CD14-positive monocyte (primary cell): Measurements from ENCODE around the gene LPIN1. TPM values are rescaled to one million over a fixed set of nuclear protein-coding genes. Genes with fewer than 3 reads are reported as not detected.

Experiments used
- DNase-seq, 3 donors: peaks; one replicate each; pipeline ENCODE4 v3.0.0-alpha.2; 2011 to 2022
- H2AFZ ChIP-seq: 2 replicates; pipeline ENCODE4 v1.6.0; 2012; ENCODE audit warnings: mild to moderate bottlenecking, low read depth, low read length, inconsistent platforms; ENCODE audit not compliant: insufficient read depth, poor library complexity, severe bottlenecking
- H3K27ac ChIP-seq, 2 donors: 1 replicate in 1 of 2; 2 replicates in 1 of 2; pipeline ENCODE4 v1.5.1; 2012 to 2013; ENCODE audit warnings: low read length in 2 of 2, control low read depth in 1 of 2, inconsistent platforms in 1 of 2, low read depth in 1 of 2, mild to moderate bottlenecking in 1 of 2
- H3K27me3 ChIP-seq, 2 donors: one replicate each; pipeline versions ENCODE4 v1.6.0 to v1.6.1; 2011 to 2013; ENCODE audit warnings: low read length in 2 of 2; ENCODE audit not compliant: control insufficient read depth in 2 of 2, insufficient read depth in 2 of 2
- H3K36me3 ChIP-seq, 2 donors: replicated peaks in 1 of 2; 1 replicate in 1 of 2; 2 replicates in 1 of 2; pipeline versions ENCODE4 v1.5.1 to v1.6.1; 2012 to 2013; ENCODE audit warnings: low read length in 2 of 2, control low read depth in 1 of 2, inconsistent platforms in 1 of 2, mild to moderate bottlenecking in 1 of 2; ENCODE audit not compliant: insufficient read depth in 2 of 2, control insufficient read depth in 1 of 2
- H3K4me1 ChIP-seq, 2 donors: 1 replicate in 1 of 2; 2 replicates in 1 of 2; pipeline versions ENCODE4 v1.5.1 to v1.6.1; 2012 to 2013; ENCODE audit warnings: low read length in 2 of 2, control low read depth in 1 of 2, inconsistent platforms in 1 of 2, mild to moderate bottlenecking in 1 of 2, moderate library complexity in 1 of 2; ENCODE audit not compliant: insufficient read depth in 2 of 2, control insufficient read depth in 1 of 2
- H3K4me2 ChIP-seq: replicated peaks from 2 replicates; pipeline ENCODE3; 2012; ENCODE audit warnings: low read length, moderate library complexity, mild to moderate bottlenecking; ENCODE audit not compliant: poor library complexity, severe bottlenecking; ENCODE audit errors: extremely low read depth
- H3K4me3 ChIP-seq, 3 experiments: fragments of 200-600 bp in 1 of 3; sonication (generic) in 1 of 3; replicated peaks in 1 of 3; 1 replicate in 2 of 3; 2 replicates in 1 of 3; pipeline ENCODE4 v1.5.1; 2011 to 2013; ENCODE audit warnings: low read length in 3 of 3, mild to moderate bottlenecking in 3 of 3, control low read depth in 2 of 3, low read depth in 2 of 3, inconsistent platforms in 1 of 3, moderate library complexity in 1 of 3
- H3K79me2 ChIP-seq: 2 replicates; pipeline ENCODE4 v1.6.0; 2012; ENCODE audit warnings: mild to moderate bottlenecking, control low read depth, inconsistent platforms, low read length, moderate library complexity; ENCODE audit not compliant: insufficient read depth
- H3K9ac ChIP-seq: 2 replicates; pipeline ENCODE4 v1.6.0; 2017; ENCODE audit warnings: low read length, mild to moderate bottlenecking; ENCODE audit not compliant: insufficient read depth, poor library complexity, severe bottlenecking
- H3K9me3 ChIP-seq, 2 donors: replicated peaks in 1 of 2; 1 replicate in 1 of 2; 2 replicates in 1 of 2; pipeline versions ENCODE4 v1.5.1 to v1.6.1; 2012 to 2013; ENCODE audit warnings: low read length in 2 of 2, control low read depth in 1 of 2; ENCODE audit not compliant: control insufficient read depth in 1 of 2, insufficient read depth in 1 of 2
- H4K20me1 ChIP-seq: 2 replicates; pipeline ENCODE4 v1.6.0; 2012; ENCODE audit warnings: mild to moderate bottlenecking, low read length, control low read depth, moderate library complexity; ENCODE audit not compliant: insufficient read depth
- H3K27ac Mint-ChIP-seq, 7 donors: one replicate each; pipeline ENCODE4 v1.8.0; 2020; ENCODE audit warnings: mild to moderate bottlenecking in 7 of 7, mixed read lengths in 7 of 7, moderate library complexity in 6 of 7, inconsistent platforms in 2 of 7
- H3K27me3 Mint-ChIP-seq, 3 donors: one replicate each; pipeline ENCODE4 v1.8.0; 2021 to 2022; ENCODE audit warnings: low read depth in 3 of 3, mild to moderate bottlenecking in 3 of 3, mixed read lengths in 3 of 3, moderate library complexity in 3 of 3, inconsistent platforms in 1 of 3
- H3K36me3 Mint-ChIP-seq, 2 donors: one replicate each; pipeline ENCODE4 v1.8.0; 2020; ENCODE audit warnings: mixed read lengths in 2 of 2, inconsistent platforms in 1 of 2, mild to moderate bottlenecking in 1 of 2
- H3K4me1 Mint-ChIP-seq: one replicate; pipeline ENCODE4 v1.8.0; 2020; ENCODE audit warnings: mild to moderate bottlenecking, mixed read lengths
- H3K4me3 Mint-ChIP-seq, 2 donors: one replicate each; pipeline ENCODE4 v1.8.0; 2020; ENCODE audit warnings: mild to moderate bottlenecking in 2 of 2, mixed read lengths in 2 of 2, moderate library complexity in 1 of 2
- H3K9me3 Mint-ChIP-seq, 7 donors: one replicate each; pipeline ENCODE4 v1.8.0; 2020 to 2022; ENCODE audit warnings: mixed read lengths in 7 of 7, mild to moderate bottlenecking in 6 of 7, moderate library complexity in 6 of 7, inconsistent platforms in 2 of 7
- CTCF ChIP-seq: fragments of 200-600 bp; IDR thresholded peaks from one replicate; pipeline ENCODE4 v1.8.0; 2022; ENCODE audit warnings: antibody characterized with exemption, mild to moderate bottlenecking
- WGBS: methylation state at CpG from one replicate; pipeline ENCODE4 v1.1.5; 2013; ENCODE audit warnings: missing lambda C conversion rate; ENCODE audit not compliant: insufficient coverage; 5-methylcytosine and 5-hydroxymethylcytosine counted together
- intact Hi-C, 2 donors: fragments of 100-400 bp; cut with micrococcal nuclease; formaldehyde crosslinking; loops; one replicate each; pipeline versions ENCODE4 v1.15.0 to v1.15.1; 2023
- polyA plus RNA-seq, 3 donors: library from polyadenylated mRNA; depleted of rRNA in 1 of 3; unstranded in 2 of 3; stranded (reverse) in 1 of 3; fragments of 300-500 nt in 2 of 3; fragments of >200 nt in 1 of 3; fragmentation: Illumina TruSeq in 2 of 3; gene quantifications; 1 replicate in 2 of 3; 2 replicates in 1 of 3; pipeline ENCODE4 v1.2.3, GENCODE V29; 2012 to 2021

The LPIN1 gene
- polyA plus RNA-seq, 3 donors: 1.8 to 17.6 (median 2.7) TPM

- Mint-ChIP-seq H3K9me3 (no peaks in the 10 kb centered on the region), H3K27ac (no peak overlapping the region), H3K4me3 (no peak overlapping the region), H3K4me1 (peaks cover 12% of the 10 kb centered on the region), H3K36me3 (no peaks in the 10 kb centered on the region), H3K27me3 (peaks cover 0 to 6% (median 6%) of the 10 kb centered on the region in 3 donors)
- H3K27me3 ChIP-seq: no peaks in the 10 kb centered on the region
- H4K20me1 ChIP-seq: no peaks in the 10 kb centered on the region
- H3K27ac ChIP-seq: no peak overlapping the region
- no peak overlapping the region for H3K9ac ChIP-seq
- no peak for TF ChIP-seq CTCF
- peaks cover 0 to 4% of the 10 kb centered on the region in 2 donors for H3K4me1 ChIP-seq
- no peak for DNase-seq
- intact Hi-C loops: no loop called here
- H3K4me3 ChIP-seq: no peak overlapping the region
- no peaks in the 10 kb centered on the region for H3K79me2 ChIP-seq
- no peaks in the 10 kb centered on the region for H3K9me3 ChIP-seq
- H2AFZ ChIP-seq: no peak overlapping the region
- no peaks in the 10 kb centered on the region for H3K36me3 ChIP-seq
- no peak overlapping the region for H3K4me2 ChIP-seq
Measured at GRCh38 chr2:11723061-11723371, 23.4 kb upstream of the LPIN1 start.

- WGBS: 93% methylated on average over 5 of the region's 7 CpGs
- no peak overlapping the region for H3K27ac ChIP-seq
- H2AFZ ChIP-seq: no peak overlapping the region
- no peaks in the 10 kb centered on the region for H3K9me3 ChIP-seq
- H3K27me3 Mint-ChIP-seq: peaks cover 0 to 6% (median 3%) of the 10 kb centered on the region in 3 donors
- no peak overlapping the region for H3K27ac Mint-ChIP-seq
- H3K9ac ChIP-seq: no peak overlapping the region
- TF ChIP-seq CTCF: no peak
- no peaks in the 10 kb centered on the region for H4K20me1 ChIP-seq
- H3K4me1 ChIP-seq: peaks cover 0 to 4% of the 10 kb centered on the region in 2 donors
- no peak for DNase-seq
- H3K36me3 Mint-ChIP-seq: no peaks in the 10 kb centered on the region
- peaks cover 10% of the 10 kb centered on the region for H3K4me1 Mint-ChIP-seq
- H3K4me2 ChIP-seq: no peak overlapping the region
- intact Hi-C loops: no loop called here
- H3K4me3 ChIP-seq: no peak overlapping the region
- no peaks in the 10 kb centered on the region for H3K79me2 ChIP-seq
- H3K27me3 ChIP-seq: no peaks in the 10 kb centered on the region
- H3K4me3 Mint-ChIP-seq: no peak overlapping the region
- H3K36me3 ChIP-seq: no peaks in the 10 kb centered on the region
- no peaks in the 10 kb centered on the region for H3K9me3 Mint-ChIP-seq
Measured at GRCh38 chr2:11724151-11724550, 22.3 kb upstream of the LPIN1 start.
